WTC11 (cell line): ENCODE measurements around the gene PHB1. TPM values are rescaled to one million over a fixed set of nuclear protein-coding genes. Genes with fewer than 3 reads are reported as not detected.

Source experiments
- ATAC-seq: fragments of 200-7000 bp; cut with Tn5 transposase; 2 replicates; pipeline ENCODE4 v1.10.0; 2021; ENCODE audit warnings: mild to moderate bottlenecking, moderate library complexity
- CTCF ChIA-PET: fragments of 300-600 bp; sonication (Branson Sonifier 250); formaldehyde crosslinking; loops from one replicate; lab custom pipeline; 2021; ENCODE audit warnings: antibody characterized with exemption; lab: Charles Lee
- POLR2A ChIA-PET: fragments of 350-600 bp; sonication (Branson Sonifier 250); formaldehyde crosslinking; loops from one replicate; lab custom pipeline; 2021; ENCODE audit warnings: antibody characterized with exemption; lab: Charles Lee
- DNase-seq: peaks from one replicate; pipeline ENCODE4 v3.0.0; 2021; ENCODE audit warnings: low spot score
- H3K27ac Mint-ChIP-seq: 2 replicates; pipeline ENCODE4 v1.8.0; 2021; ENCODE audit warnings: mixed read lengths
- H3K27me3 Mint-ChIP-seq: 2 replicates; pipeline ENCODE4 v1.8.0; 2021; ENCODE audit warnings: low read depth, mild to moderate bottlenecking, moderate library complexity, mixed read lengths
- H3K36me3 Mint-ChIP-seq: 2 replicates; pipeline ENCODE4 v1.8.0; 2021; ENCODE audit warnings: mixed read lengths
- H3K4me1 Mint-ChIP-seq: 2 replicates; pipeline ENCODE4 v1.8.0; 2022; ENCODE audit warnings: mixed read lengths
- H3K4me3 Mint-ChIP-seq: 2 replicates; pipeline ENCODE4 v1.8.0; 2021; ENCODE audit warnings: mild to moderate bottlenecking, moderate library complexity, mixed read lengths
- H3K9me3 Mint-ChIP-seq: 2 replicates; pipeline ENCODE4 v1.8.0; 2021; ENCODE audit warnings: mixed read lengths
- CREB1 ChIP-seq: sonication (generic); formaldehyde crosslinking; IDR thresholded peaks from 2 replicates; pipeline ENCODE4 v1.8.0; 2023; ENCODE audit warnings: mild to moderate bottlenecking, missing genetic modification reagents
- E2F5 ChIP-seq: sonication (generic); formaldehyde crosslinking; IDR thresholded peaks from 2 replicates; pipeline ENCODE4 v1.8.1; 2022; ENCODE audit warnings: mild to moderate bottlenecking, moderate library complexity, missing genetic modification reagents
- HMGA2 ChIP-seq: fragments of 250-450 bp; sonication (Bioruptor Pico); IDR thresholded peaks from 2 replicates; pipeline ENCODE4 v1.4.0; 2021; ENCODE audit warnings: mild to moderate bottlenecking, moderate library complexity
- MYBL2 ChIP-seq: sonication (generic); formaldehyde crosslinking; IDR thresholded peaks from 2 replicates; pipeline ENCODE4 v1.8.1; 2023; ENCODE audit warnings: mild to moderate bottlenecking, moderate library complexity, missing genetic modification reagents
- NFATC4 ChIP-seq: fragments of 250-450 bp; sonication (Bioruptor Pico); IDR thresholded peaks from 2 replicates; pipeline ENCODE4 v1.9.0; 2021; ENCODE audit warnings: mild to moderate bottlenecking
- NR1H2 ChIP-seq: sonication (generic); formaldehyde crosslinking; IDR thresholded peaks from 2 replicates; pipeline ENCODE4 v1.9.0; 2021; ENCODE audit warnings: mild to moderate bottlenecking, moderate library complexity, missing genetic modification reagents
- RORB ChIP-seq: fragments of 250-450 bp; sonication (Bioruptor Pico); IDR thresholded peaks from 2 replicates; pipeline ENCODE4 v1.9.0; 2021; ENCODE audit warnings: mild to moderate bottlenecking
- SMAD3 ChIP-seq: sonication (generic); formaldehyde crosslinking; IDR thresholded peaks from 2 replicates; pipeline ENCODE4 v1.8.0; 2022; ENCODE audit warnings: missing genetic modification reagents, mild to moderate bottlenecking, borderline replicate concordance
- SOX15 ChIP-seq: fragments of 250-450 bp; sonication (Bioruptor Pico); IDR thresholded peaks from 2 replicates; pipeline ENCODE4 v1.9.0; 2021; ENCODE audit warnings: mild to moderate bottlenecking
- TCF7 ChIP-seq: sonication (generic); formaldehyde crosslinking; IDR thresholded peaks from 2 replicates; pipeline ENCODE4 v1.8.0; 2022; ENCODE audit warnings: mild to moderate bottlenecking, low read depth, missing genetic modification reagents, moderate library complexity
- total RNA-seq: library from RNA; stranded (reverse); gene quantifications from 3 replicates; pipeline ENCODE4 v1.2.3, GENCODE V29; 2021
- TF ChIP-seq, protein P1 (sequence below): sonication (generic); formaldehyde crosslinking; IDR thresholded peaks from 2 replicates; pipeline ENCODE4 v1.8.1; 2023; ENCODE audit warnings: mild to moderate bottlenecking, missing genetic modification reagents
- TF ChIP-seq, protein P2 (sequence below): sonication (generic); formaldehyde crosslinking; IDR thresholded peaks from 2 replicates; pipeline ENCODE4 v1.8.0; 2022; ENCODE audit warnings: mild to moderate bottlenecking, missing genetic modification reagents
- TF ChIP-seq, protein P3 (sequence below): fragments of 250-450 bp; sonication (Bioruptor Pico); IDR thresholded peaks from 2 replicates; pipeline ENCODE4 v1.9.0; 2021; ENCODE audit warnings: mild to moderate bottlenecking
- TF ChIP-seq, protein P4 (sequence below): sonication (generic); formaldehyde crosslinking; IDR thresholded peaks from 2 replicates; pipeline ENCODE4 v1.8.1; 2023; ENCODE audit warnings: mild to moderate bottlenecking, missing genetic modification reagents, moderate library complexity
- TF ChIP-seq, protein P5 (sequence below): sonication (generic); formaldehyde crosslinking; conservative IDR thresholded peaks from 2 replicates; pipeline ENCODE4 v1.8.1; 2022; ENCODE audit warnings: mild to moderate bottlenecking, missing genetic modification reagents
- TF ChIP-seq, protein P6 (sequence below): sonication (generic); formaldehyde crosslinking; IDR thresholded peaks from 2 replicates; pipeline ENCODE4 v1.8.1; 2022; ENCODE audit warnings: mild to moderate bottlenecking, missing genetic modification reagents, moderate library complexity, borderline replicate concordance

The PHB1 gene
- total RNA-seq, 1 experiment from 2014 or later: 375 TPM

DNA sequence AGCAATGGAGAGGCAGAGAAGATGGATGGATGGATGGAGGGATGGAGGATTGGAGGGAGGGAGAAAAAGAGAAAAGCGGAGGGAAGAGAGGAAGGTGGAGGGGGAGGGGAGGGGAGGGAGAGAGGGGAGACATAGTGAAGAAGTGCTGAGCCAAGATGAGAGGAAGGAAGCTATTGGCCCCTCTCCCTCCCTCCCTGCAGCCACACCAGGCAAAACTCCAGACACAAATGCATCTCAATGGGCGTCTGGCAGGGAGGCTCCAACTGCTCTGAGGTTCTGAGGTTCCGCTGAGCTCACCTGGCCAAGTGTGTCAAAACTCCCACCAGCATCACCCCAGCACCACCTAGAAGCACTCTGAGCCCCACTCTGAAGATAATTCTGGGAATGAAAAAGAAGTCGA, 26.9 kb upstream of the PHB1 start:
- no peak overlapping the region for H3K27ac Mint-ChIP-seq
- H3K27me3 Mint-ChIP-seq: peaks cover 37% of the 10 kb centered on the region
- no peak overlapping the region for H3K4me3 Mint-ChIP-seq
- CTCF ChIA-PET: interaction anchor here (0.6 to 1.0 kb wide), 2 partner anchors 55 to 115 kb away, joined by 3 read pairs; no protein-coding TSS in a partner anchor
- TF ChIP-seq SOX15 (CRISPR knock-in tag) (no peak), NR1H2 (CRISPR knock-in tag) (no peak)
- TF ChIP-seq, all 79 proteins: peak for 0
- ATAC-seq (no peak), DNase-seq (no peak)
- no peaks in the 10 kb centered on the region for H3K36me3 Mint-ChIP-seq
- peaks cover 28% of the 10 kb centered on the region for H3K4me1 Mint-ChIP-seq
- POLR2A ChIA-PET: no interaction called here
- H3K9me3 Mint-ChIP-seq: peaks cover 4% of the 10 kb centered on the region; the same call in 1 of the 2 replicates

- Mint-ChIP-seq H3K27ac (no peak overlapping the region), H3K27me3 (peaks cover 35% of the 10 kb centered on the region), H3K4me3 (no peak overlapping the region), H3K36me3 (no peaks in the 10 kb centered on the region), H3K9me3 (peaks cover 4% of the 10 kb centered on the region; the same call in 1 of the 2 replicates), H3K4me1 (peaks cover 31% of the 10 kb centered on the region)
- TF ChIP-seq TCF7 (no peak), HMGA2 (CRISPR knock-in tag) (no peak), E2F5 (no peak), RORB (no peak), CREB1 (CRISPR knock-in tag) (no peak), MYBL2 (CRISPR knock-in tag) (no peak), NFATC4 (CRISPR knock-in tag) (no peak), SMAD3 (CRISPR knock-in tag) (no peak), NR1H2 (CRISPR knock-in tag) (no peak)
- TF ChIP-seq, protein P1, sequence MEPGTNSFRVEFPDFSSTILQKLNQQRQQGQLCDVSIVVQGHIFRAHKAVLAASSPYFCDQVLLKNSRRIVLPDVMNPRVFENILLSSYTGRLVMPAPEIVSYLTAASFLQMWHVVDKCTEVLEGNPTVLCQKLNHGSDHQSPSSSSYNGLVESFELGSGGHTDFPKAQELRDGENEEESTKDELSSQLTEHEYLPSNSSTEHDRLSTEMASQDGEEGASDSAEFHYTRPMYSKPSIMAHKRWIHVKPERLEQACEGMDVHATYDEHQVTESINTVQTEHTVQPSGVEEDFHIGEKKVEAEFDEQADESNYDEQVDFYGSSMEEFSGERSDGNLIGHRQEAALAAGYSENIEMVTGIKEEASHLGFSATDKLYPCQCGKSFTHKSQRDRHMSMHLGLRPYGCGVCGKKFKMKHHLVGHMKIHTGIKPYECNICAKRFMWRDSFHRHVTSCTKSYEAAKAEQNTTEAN: no peak
- TF ChIP-seq, protein P2, sequence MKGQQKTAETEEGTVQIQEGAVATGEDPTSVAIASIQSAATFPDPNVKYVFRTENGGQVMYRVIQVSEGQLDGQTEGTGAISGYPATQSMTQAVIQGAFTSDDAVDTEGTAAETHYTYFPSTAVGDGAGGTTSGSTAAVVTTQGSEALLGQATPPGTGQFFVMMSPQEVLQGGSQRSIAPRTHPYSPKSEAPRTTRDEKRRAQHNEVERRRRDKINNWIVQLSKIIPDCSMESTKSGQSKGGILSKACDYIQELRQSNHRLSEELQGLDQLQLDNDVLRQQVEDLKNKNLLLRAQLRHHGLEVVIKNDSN (CRISPR knock-in tag): no peak
- TF ChIP-seq, protein P3, sequence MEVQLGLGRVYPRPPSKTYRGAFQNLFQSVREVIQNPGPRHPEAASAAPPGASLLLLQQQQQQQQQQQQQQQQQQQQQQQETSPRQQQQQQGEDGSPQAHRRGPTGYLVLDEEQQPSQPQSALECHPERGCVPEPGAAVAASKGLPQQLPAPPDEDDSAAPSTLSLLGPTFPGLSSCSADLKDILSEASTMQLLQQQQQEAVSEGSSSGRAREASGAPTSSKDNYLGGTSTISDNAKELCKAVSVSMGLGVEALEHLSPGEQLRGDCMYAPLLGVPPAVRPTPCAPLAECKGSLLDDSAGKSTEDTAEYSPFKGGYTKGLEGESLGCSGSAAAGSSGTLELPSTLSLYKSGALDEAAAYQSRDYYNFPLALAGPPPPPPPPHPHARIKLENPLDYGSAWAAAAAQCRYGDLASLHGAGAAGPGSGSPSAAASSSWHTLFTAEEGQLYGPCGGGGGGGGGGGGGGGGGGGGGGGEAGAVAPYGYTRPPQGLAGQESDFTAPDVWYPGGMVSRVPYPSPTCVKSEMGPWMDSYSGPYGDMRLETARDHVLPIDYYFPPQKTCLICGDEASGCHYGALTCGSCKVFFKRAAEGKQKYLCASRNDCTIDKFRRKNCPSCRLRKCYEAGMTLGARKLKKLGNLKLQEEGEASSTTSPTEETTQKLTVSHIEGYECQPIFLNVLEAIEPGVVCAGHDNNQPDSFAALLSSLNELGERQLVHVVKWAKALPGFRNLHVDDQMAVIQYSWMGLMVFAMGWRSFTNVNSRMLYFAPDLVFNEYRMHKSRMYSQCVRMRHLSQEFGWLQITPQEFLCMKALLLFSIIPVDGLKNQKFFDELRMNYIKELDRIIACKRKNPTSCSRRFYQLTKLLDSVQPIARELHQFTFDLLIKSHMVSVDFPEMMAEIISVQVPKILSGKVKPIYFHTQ: no peak
- TF ChIP-seq, protein P4, sequence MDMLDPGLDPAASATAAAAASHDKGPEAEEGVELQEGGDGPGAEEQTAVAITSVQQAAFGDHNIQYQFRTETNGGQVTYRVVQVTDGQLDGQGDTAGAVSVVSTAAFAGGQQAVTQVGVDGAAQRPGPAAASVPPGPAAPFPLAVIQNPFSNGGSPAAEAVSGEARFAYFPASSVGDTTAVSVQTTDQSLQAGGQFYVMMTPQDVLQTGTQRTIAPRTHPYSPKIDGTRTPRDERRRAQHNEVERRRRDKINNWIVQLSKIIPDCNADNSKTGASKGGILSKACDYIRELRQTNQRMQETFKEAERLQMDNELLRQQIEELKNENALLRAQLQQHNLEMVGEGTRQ (CRISPR knock-in tag): no peak
- TF ChIP-seq, protein P5, sequence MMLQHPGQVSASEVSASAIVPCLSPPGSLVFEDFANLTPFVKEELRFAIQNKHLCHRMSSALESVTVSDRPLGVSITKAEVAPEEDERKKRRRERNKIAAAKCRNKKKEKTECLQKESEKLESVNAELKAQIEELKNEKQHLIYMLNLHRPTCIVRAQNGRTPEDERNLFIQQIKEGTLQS: no peak
- TF ChIP-seq, protein P6, sequence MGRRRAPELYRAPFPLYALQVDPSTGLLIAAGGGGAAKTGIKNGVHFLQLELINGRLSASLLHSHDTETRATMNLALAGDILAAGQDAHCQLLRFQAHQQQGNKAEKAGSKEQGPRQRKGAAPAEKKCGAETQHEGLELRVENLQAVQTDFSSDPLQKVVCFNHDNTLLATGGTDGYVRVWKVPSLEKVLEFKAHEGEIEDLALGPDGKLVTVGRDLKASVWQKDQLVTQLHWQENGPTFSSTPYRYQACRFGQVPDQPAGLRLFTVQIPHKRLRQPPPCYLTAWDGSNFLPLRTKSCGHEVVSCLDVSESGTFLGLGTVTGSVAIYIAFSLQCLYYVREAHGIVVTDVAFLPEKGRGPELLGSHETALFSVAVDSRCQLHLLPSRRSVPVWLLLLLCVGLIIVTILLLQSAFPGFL (CRISPR knock-in tag): no peak
- POLR2A ChIA-PET: no interaction called here
- CTCF ChIA-PET: interaction anchor here (4.0 to 7.5 kb wide), 2 partner anchors 57 to 116 kb away, joined by 44 to 61 read pairs; partner anchors contain the start of gene NGFR
- no peak for ATAC-seq
- DNase-seq: no peak
These were observed 25.9 kb upstream of the PHB1 start for GRCh38 chr17:49440581-49440980.
